Left lung (tissue), 10 donors: ENCODE results near the gene PI4K2A. TPM values are rescaled to one million over a fixed set of nuclear protein-coding genes. Genes with fewer than 3 reads are reported as not detected.
"Not testable (repeated sequence)": the region's sequence is repeated elsewhere in the genome, so short reads cannot be mapped to it uniquely, and the experiment has no call there.

Source experiments
- ATAC-seq: fragments of 200-7000 bp; cut with Tn5 transposase; one replicate; pipeline ENCODE4 v1.9.1; 2020; ENCODE audit warnings: moderate library complexity
- DNase-seq, 4 donors: peaks; one replicate each; pipeline ENCODE4 v3.0.0-alpha.2; 2013 to 2020
- H3K27ac ChIP-seq, 2 donors: fragments of 200-600 bp; sonication (generic) in 1 of 2; one replicate each; pipeline versions ENCODE4 v1.5.0 to v1.8.0; 2020 to 2021
- H3K27me3 ChIP-seq, 2 donors: fragments of 200-600 bp; sonication (generic) in 1 of 2; one replicate each; pipeline versions ENCODE4 v1.5.0 to v1.8.0; 2020 to 2021
- H3K36me3 ChIP-seq, 2 donors: fragments of 200-600 bp; sonication (generic) in 1 of 2; one replicate each; pipeline versions ENCODE4 v1.5.0 to v1.8.0; 2020 to 2021
- H3K4me1 ChIP-seq, 2 donors: fragments of 200-600 bp; one replicate each; pipeline ENCODE4 v1.8.0; 2021
- H3K4me3 ChIP-seq, 2 donors: fragments of 200-600 bp; sonication (generic) in 1 of 2; one replicate each; pipeline versions ENCODE4 v1.5.0 to v1.8.0; 2020 to 2021; ENCODE audit warnings: mild to moderate bottlenecking in 1 of 2
- H3K9me3 ChIP-seq, 2 donors: fragments of 200-600 bp; sonication (generic) in 1 of 2; one replicate each; pipeline versions ENCODE4 v1.5.0 to v1.8.0; 2020 to 2021
- intact Hi-C, 2 donors: fragments of 100-400 bp; cut with DNase I; formaldehyde crosslinking; loops; one replicate each; pipeline versions ENCODE4 v1.11.2 to v1.14.2; 2022
- polyA plus RNA-seq, 6 donors: library from polyadenylated mRNA; unstranded; fragments of 120-200 nt; gene quantifications; one replicate each; pipeline ENCODE4 v1.2.1, GENCODE V29; 2013; ENCODE audit not compliant: insufficient read length in 6 of 6
- total RNA-seq, 2 donors: library from RNA; stranded (reverse); fragmentation: NEBNext Ultra II Directional; extraction: Animal tissue kit (Norgen Biotek cat#: 25700); gene quantifications; one replicate each; pipeline ENCODE4 v1.2.1, GENCODE V29; 2021
- TF ChIP-seq, protein P1 (sequence below), 2 donors: fragments of 200-600 bp; sonication (generic) in 1 of 2; IDR thresholded peaks; one replicate each; pipeline versions ENCODE4 v1.5.0 to v1.8.0; 2021; ENCODE audit warnings: antibody characterized with exemption in 2 of 2
- donor health status: DM: no; HTN: yes; CAD: no.
- donor health status: DM: no; HTN: no; CAD: no.

Gene PI4K2A
- total and polyA plus RNA-seq, 8 donors: 12.7 to 27.1 (median 15.6) TPM

DNA sequence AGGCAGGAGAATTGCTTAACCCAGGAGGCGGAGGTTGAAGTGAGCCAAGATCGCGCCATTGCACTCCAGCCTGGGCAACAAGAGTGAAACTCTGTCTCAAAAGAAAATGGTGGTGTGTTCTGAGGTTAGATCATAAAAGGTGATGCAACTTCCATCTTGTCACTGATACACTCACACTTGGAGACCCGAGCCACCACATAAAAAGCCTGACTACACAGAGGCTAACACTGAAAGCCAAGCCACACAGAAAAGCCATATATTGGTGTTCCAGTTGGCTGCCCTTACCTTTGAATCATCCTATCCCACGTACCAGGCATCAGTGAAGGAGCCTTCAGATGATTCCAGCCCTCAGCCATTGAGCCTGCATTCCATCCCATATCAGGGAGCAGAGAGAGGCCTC, 11.2 kb upstream of the PI4K2A start:
- intact Hi-C loops: no loop called here
- Histone ChIP-seq H3K27me3 (no peaks in the 10 kb centered on the region), H3K36me3 (no peaks in the 10 kb centered on the region), H3K4me3 (no peak overlapping the region), H3K4me1 (peaks cover 3 to 5% of the 10 kb centered on the region in 2 donors), H3K27ac (no peak overlapping the region), H3K9me3 (no peaks in the 10 kb centered on the region)
- ATAC-seq (no peak), DNase-seq (no peak)
- TF ChIP-seq, protein P1, sequence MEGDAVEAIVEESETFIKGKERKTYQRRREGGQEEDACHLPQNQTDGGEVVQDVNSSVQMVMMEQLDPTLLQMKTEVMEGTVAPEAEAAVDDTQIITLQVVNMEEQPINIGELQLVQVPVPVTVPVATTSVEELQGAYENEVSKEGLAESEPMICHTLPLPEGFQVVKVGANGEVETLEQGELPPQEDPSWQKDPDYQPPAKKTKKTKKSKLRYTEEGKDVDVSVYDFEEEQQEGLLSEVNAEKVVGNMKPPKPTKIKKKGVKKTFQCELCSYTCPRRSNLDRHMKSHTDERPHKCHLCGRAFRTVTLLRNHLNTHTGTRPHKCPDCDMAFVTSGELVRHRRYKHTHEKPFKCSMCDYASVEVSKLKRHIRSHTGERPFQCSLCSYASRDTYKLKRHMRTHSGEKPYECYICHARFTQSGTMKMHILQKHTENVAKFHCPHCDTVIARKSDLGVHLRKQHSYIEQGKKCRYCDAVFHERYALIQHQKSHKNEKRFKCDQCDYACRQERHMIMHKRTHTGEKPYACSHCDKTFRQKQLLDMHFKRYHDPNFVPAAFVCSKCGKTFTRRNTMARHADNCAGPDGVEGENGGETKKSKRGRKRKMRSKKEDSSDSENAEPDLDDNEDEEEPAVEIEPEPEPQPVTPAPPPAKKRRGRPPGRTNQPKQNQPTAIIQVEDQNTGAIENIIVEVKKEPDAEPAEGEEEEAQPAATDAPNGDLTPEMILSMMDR (IDR thresholded peaks at IDR 0.05): no peak

DNA sequence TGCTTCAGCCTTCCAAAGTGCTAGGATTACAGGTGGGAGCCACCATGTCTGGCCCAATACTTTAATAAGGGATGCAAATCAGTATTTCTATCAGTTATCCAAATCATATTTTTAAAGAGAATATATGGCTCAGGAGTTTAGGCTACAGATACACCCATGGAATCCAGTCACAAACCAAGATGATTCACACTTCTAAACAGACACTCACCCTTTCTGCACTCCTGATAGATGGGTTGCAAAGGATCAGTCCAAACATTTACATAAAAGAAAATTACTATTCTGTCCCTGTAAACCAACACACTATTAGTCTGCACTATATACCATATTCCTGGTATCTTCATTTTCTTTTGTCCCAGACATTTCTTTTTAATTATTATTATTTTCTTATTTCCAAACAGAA, 9.4 kb upstream of the PI4K2A start:
- no peak for ATAC-seq
- intact Hi-C loops: no loop called here
- no peak overlapping the region for H3K4me3 ChIP-seq
- peaks cover 3 to 5% of the 10 kb centered on the region in 2 donors for H3K4me1 ChIP-seq
- H3K9me3 ChIP-seq: no peaks in the 10 kb centered on the region
- H3K36me3 ChIP-seq: no peaks in the 10 kb centered on the region
- no peaks in the 10 kb centered on the region for H3K27me3 ChIP-seq
- TF ChIP-seq, protein P1 (IDR thresholded peaks at IDR 0.05): no peak
- no peak for DNase-seq
- H3K27ac ChIP-seq: no peak overlapping the region

DNA sequence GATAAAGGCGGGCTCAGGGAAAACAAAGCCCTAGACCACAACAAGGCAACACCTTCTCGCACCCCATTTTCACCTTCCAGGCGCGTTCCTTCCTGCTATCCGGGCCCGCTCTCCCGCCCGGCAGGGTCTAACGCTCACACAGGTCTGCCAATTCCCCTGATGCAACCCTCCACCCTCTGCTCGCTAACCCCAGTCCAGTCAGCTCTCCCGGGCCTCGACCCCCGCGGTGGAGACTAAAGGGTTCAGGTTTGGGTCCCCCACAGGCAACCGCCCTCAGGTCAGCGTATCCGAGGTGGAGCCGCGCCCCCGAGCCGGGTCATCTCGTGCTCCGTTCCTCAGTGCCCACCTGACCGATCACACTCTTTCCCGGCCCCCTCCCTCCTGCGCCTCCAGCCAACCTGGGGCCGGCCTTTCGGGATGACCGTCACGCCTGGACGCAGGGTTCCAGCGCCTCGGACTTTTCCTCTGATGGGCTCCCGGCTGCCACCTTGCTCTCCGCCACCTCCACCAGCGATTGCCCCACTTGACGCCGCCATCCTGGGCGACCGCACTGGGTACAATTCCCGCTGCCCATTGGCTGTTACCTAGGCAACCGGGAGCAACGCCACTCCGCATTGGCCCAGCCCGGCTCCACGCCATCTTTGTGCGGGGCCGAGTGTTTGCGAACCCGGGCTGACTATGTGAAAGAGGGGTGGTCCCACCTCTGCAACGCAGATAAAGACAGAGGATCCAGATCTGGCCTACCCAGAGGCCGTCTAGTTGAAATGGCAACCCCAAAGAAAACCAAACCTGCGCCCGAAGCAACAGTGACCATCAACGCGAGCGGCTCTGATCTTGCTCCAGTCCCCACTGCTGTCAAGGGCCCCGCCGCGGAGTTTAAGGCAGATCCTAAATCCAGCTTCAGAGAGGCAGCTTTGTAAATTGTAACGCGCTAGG, 7.3 kb upstream of the PI4K2A start, which contains the start of gene MORN4:
MORN4 (minus strand) TSS at position 552 of the 936 bp plus-strand sequence. CDS start 13,847 bp downstream, outside the sequence.
- peak within 1 kb of the TSS in 1 of 2 donors; percentile 58 for H3K27ac ChIP-seq
- peaks cover 3 to 5% of the 10 kb centered on the region in 2 donors for H3K4me1 ChIP-seq
- peak within 1 kb of the TSS; percentile 69 to 70 for H3K4me3 ChIP-seq
- H3K27me3 ChIP-seq: no peaks in the 10 kb centered on the region
- peak; percentile 93 to 94 (median 94) for DNase-seq
- no peaks in the 10 kb centered on the region for H3K36me3 ChIP-seq
- TF ChIP-seq, protein P1 (IDR thresholded peaks at IDR 0.05): no peak
- intact Hi-C loops: no loop called here
- peak; percentile 99 for ATAC-seq
- H3K9me3 ChIP-seq: no peaks in the 10 kb centered on the region

DNA sequence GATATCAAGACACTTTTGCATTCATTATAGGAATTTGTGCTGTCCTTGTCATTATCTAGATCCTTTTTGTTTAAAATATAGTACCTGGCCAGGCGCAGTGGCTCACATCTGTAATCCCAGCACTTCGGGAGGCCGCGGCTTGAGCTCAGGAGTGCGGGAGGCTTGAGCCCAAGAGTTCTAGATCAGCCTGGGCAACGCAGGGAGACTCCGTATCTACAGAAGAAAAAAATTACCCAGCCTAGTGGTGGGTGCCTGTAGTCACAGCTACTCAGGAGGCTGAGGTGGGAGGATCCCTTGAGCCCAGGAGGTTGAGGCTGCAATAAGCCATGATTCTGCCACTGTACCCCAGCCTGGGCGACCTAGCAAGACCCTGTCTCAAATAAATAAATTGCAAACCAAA, 6.5 kb upstream of the PI4K2A start:
- DNase-seq (no peak), ATAC-seq (peak; percentile 55)
- TF ChIP-seq, protein P1 (IDR thresholded peaks at IDR 0.05): peak; percentile 23 to 29
- intact Hi-C loops: no loop called here
- H3K27me3 ChIP-seq: no peaks in the 10 kb centered on the region
- H3K4me3 ChIP-seq: peak overlapping the region; percentile 69 to 70
- H3K27ac ChIP-seq: peak overlapping the region in 1 of 2 donors; percentile 58
- no peaks in the 10 kb centered on the region for H3K9me3 ChIP-seq
- H3K36me3 ChIP-seq: no peaks in the 10 kb centered on the region
- peaks cover 3 to 5% of the 10 kb centered on the region in 2 donors for H3K4me1 ChIP-seq

DNA sequence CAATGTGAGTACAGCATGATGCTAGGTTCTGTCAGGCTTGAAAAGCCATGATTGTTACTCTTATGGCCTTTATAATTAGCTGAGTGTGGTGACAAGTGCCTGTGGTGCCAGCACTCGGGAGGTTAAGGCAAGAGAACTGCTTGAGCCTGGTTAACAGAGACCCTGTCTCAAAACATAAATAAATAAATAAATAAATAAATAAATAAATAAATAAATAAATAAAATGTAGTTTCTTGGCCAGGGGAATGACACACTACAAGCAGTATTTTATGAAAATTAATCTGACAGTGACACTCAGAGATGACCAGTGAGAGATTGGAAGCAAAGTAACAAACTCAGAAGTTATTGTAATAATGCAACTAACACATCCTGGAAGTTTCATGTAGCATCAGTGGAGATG, 4.9 kb upstream of the PI4K2A start:
- intact Hi-C loops: no loop called here
- DNase-seq (no peak), ATAC-seq (no peak)
- H3K27me3 ChIP-seq: no peaks in the 10 kb centered on the region
- no peak overlapping the region for H3K27ac ChIP-seq
- H3K4me3 ChIP-seq: no peak overlapping the region
- H3K9me3 ChIP-seq: no peaks in the 10 kb centered on the region
- TF ChIP-seq, protein P1 (IDR thresholded peaks at IDR 0.05): no peak
- peaks cover 3 to 5% of the 10 kb centered on the region in 2 donors for H3K4me1 ChIP-seq
- H3K36me3 ChIP-seq: no peaks in the 10 kb centered on the region

DNA sequence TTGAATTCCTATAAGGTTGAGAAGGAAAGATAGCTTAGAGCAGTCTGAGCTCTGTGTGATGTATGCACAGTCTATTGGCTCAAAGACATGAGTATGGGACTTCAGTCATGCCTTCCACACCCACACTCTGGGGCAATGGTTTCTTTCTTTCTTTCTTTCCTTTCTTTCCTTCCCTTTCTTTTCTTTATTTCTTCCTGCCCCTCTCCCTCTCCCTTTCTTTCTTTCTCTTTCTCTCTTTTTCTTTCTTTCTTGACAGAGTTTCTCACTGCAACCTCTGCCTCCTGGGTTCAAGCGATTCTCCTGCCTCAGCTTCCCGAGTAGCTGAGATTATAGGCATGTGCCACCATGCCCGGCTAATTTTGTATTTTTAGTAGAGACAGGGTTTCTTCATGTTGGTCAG, 1.4 kb upstream of the PI4K2A start:
- intact Hi-C loops, H3K4me3 ChIP-seq, H3K9me3 ChIP-seq, H3K27ac ChIP-seq, ATAC-seq, DNase-seq, H3K27me3 ChIP-seq, H3K36me3 ChIP-seq: not testable (repeated sequence)
- peaks cover 5 to 20% of the 10 kb centered on the region in 2 donors for H3K4me1 ChIP-seq
